Natural killer cell (primary cell): ENCODE measurements around the gene GYPC. TPM values are rescaled to one million over a fixed set of nuclear protein-coding genes. Genes with fewer than 3 reads are reported as not detected.
"Not testable (repeated sequence)": the region's sequence is repeated elsewhere in the genome, so short reads cannot be mapped to it uniquely, and the experiment has no call there.

Experiments
- ATAC-seq, 3 donors: fragments of 150-1000 bp in 2 of 3; fragments of 200-7000 bp in 1 of 3; cut with Tn5 transposase; 1 replicate in 1 of 3; 2 replicates in 2 of 3; pipeline ENCODE4 v1.10.0; 2021; ENCODE audit warnings: mild to moderate bottlenecking in 2 of 3, moderate library complexity in 2 of 3
- DNase-seq, 2 donors: peaks; one replicate each; pipeline versions ENCODE4 v3.0.0 to v3.0.0-alpha.2; 2013 to 2021; ENCODE audit warnings: mixed read lengths in 1 of 2
- H3K27ac ChIP-seq: one replicate; pipeline ENCODE4 v1.5.1; 2013; ENCODE audit warnings: mild to moderate bottlenecking, low read length
- H3K27me3 ChIP-seq: one replicate; pipeline ENCODE4 v1.6.1; 2013; ENCODE audit warnings: low read length; ENCODE audit not compliant: control insufficient read depth, insufficient read depth
- H3K36me3 ChIP-seq: one replicate; pipeline ENCODE4 v1.6.1; 2013; ENCODE audit warnings: low read length; ENCODE audit not compliant: control insufficient read depth, insufficient read depth
- H3K4me1 ChIP-seq: one replicate; pipeline ENCODE4 v1.6.1; 2013; ENCODE audit warnings: low read length; ENCODE audit not compliant: control insufficient read depth, insufficient read depth
- H3K4me3 ChIP-seq: one replicate; pipeline ENCODE4 v1.5.1; 2013; ENCODE audit warnings: low read length
- H3K9me3 ChIP-seq: one replicate; pipeline ENCODE4 v1.6.1; 2013; ENCODE audit warnings: low read length; ENCODE audit not compliant: control insufficient read depth, insufficient read depth
- H3K27ac Mint-ChIP-seq, 2 donors: one replicate each; pipeline ENCODE4 v1.8.0; 2022; ENCODE audit warnings: mild to moderate bottlenecking in 2 of 2, mixed read lengths in 2 of 2, moderate library complexity in 1 of 2
- H3K27me3 Mint-ChIP-seq, 2 donors: one replicate each; pipeline ENCODE4 v1.8.0; 2022; ENCODE audit warnings: low read depth in 2 of 2, mixed read lengths in 2 of 2
- H3K36me3 Mint-ChIP-seq: one replicate; pipeline ENCODE4 v1.8.0; 2022; ENCODE audit warnings: mixed read lengths
- H3K4me1 Mint-ChIP-seq, 2 donors: one replicate each; pipeline ENCODE4 v1.8.0; 2022; ENCODE audit warnings: mixed read lengths in 2 of 2
- H3K4me3 Mint-ChIP-seq: one replicate; pipeline ENCODE4 v1.8.0; 2022; ENCODE audit warnings: mild to moderate bottlenecking, moderate library complexity, mixed read lengths
- H3K9me3 Mint-ChIP-seq, 2 donors: one replicate each; pipeline ENCODE4 v1.8.0; 2022; ENCODE audit warnings: mixed read lengths in 2 of 2
- WGBS: methylation state at CpG from one replicate; pipeline ENCODE4 v1.1.7; 2013; ENCODE audit warnings: missing lambda C conversion rate; ENCODE audit not compliant: insufficient coverage; 5-methylcytosine and 5-hydroxymethylcytosine counted together
- intact Hi-C: fragments of 100-400 bp; cut with micrococcal nuclease; formaldehyde crosslinking; loops from one replicate; pipeline ENCODE4 v1.14.2; 2022
- total RNA-seq, 4 donors: library from RNA; stranded (reverse); fragments of 120-200 nt in 1 of 4; gene quantifications; one replicate each; pipeline versions ENCODE4 v1.2.3 to v1.2.4, GENCODE V29; 2013 to 2022
- TF ChIP-seq, protein P1 (sequence below): fragments of 200-600 bp; IDR thresholded peaks from one replicate; pipeline ENCODE4 v1.8.0; 2022; ENCODE audit warnings: antibody characterized with exemption

Gene GYPC
- total RNA-seq, 3 donors from 2014 or later (not counting 1 experiment from before 2014, with no cell fraction given), result 74.2 to 92.3 (median 78.7) TPM

- ATAC-seq, result no peak
- WGBS, result 93% methylated on average over 3 of the region's 5 CpGs
- no peak overlapping the region for H3K4me3 ChIP-seq
- no peaks in the 10 kb centered on the region for H3K27me3 Mint-ChIP-seq
- H3K36me3 ChIP-seq, result peaks cover 15% of the 10 kb centered on the region
- peaks cover 56 to 66% of the 10 kb centered on the region in 2 donors for H3K4me1 Mint-ChIP-seq
- H3K27ac Mint-ChIP-seq, result peak overlapping the region in 1 of 2 donors; percentile 47
- H3K4me3 Mint-ChIP-seq, result no peak overlapping the region
- intact Hi-C loops, result no loop called here
- no peaks in the 10 kb centered on the region for H3K27me3 ChIP-seq
- no peaks in the 10 kb centered on the region for H3K9me3 ChIP-seq
- H3K27ac ChIP-seq, result no peak overlapping the region
- peaks cover 0 to 2% of the 10 kb centered on the region in 2 donors for H3K9me3 Mint-ChIP-seq
- H3K4me1 ChIP-seq, result no peaks in the 10 kb centered on the region
- no peak for DNase-seq
- H3K36me3 Mint-ChIP-seq, result peaks cover 9% of the 10 kb centered on the region
- TF ChIP-seq, protein P1, sequence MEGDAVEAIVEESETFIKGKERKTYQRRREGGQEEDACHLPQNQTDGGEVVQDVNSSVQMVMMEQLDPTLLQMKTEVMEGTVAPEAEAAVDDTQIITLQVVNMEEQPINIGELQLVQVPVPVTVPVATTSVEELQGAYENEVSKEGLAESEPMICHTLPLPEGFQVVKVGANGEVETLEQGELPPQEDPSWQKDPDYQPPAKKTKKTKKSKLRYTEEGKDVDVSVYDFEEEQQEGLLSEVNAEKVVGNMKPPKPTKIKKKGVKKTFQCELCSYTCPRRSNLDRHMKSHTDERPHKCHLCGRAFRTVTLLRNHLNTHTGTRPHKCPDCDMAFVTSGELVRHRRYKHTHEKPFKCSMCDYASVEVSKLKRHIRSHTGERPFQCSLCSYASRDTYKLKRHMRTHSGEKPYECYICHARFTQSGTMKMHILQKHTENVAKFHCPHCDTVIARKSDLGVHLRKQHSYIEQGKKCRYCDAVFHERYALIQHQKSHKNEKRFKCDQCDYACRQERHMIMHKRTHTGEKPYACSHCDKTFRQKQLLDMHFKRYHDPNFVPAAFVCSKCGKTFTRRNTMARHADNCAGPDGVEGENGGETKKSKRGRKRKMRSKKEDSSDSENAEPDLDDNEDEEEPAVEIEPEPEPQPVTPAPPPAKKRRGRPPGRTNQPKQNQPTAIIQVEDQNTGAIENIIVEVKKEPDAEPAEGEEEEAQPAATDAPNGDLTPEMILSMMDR, result no peak
Observed at GRCh38 chr2:126686841-126687485, 31.0 kb downstream of the GYPC start.

DNA sequence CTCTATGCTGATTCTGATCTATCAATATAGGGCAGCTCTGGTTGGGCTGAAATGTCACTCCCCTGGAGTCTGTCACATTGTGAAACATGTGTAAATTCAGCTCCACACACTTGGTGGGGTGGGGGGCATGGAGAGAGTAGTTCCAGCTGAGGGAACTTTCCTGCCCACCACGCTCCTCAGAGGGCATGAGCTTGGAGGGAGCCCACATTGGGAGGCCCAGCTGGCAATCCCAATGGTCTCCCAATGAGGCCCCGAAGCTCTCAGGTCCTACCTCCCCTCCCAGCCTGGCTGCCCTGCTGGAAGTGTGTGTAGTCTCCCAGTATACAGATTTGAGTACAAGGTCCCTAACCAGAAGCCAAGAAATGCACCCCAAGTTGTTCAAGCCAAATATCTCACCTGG, 31.5 kb downstream of the GYPC start:
- peaks cover 0 to 2% of the 10 kb centered on the region in 2 donors for H3K9me3 Mint-ChIP-seq
- H3K27ac Mint-ChIP-seq, result no peak overlapping the region
- peaks cover 60 to 67% of the 10 kb centered on the region in 2 donors for H3K4me1 Mint-ChIP-seq
- WGBS, result 100% methylated on average over 2 of the region's 2 CpGs
- Histone ChIP-seq H3K36me3 (peaks cover 15% of the 10 kb centered on the region), H3K4me1 (no peaks in the 10 kb centered on the region), H3K4me3 (no peak overlapping the region), H3K27ac (no peak overlapping the region), H3K27me3 (no peaks in the 10 kb centered on the region), H3K9me3 (no peaks in the 10 kb centered on the region)
- H3K4me3 Mint-ChIP-seq, result no peak overlapping the region
- TF ChIP-seq, protein P1, result no peak
- DNase-seq, result no peak
- no peak for ATAC-seq
- intact Hi-C loops, result no loop called here
- H3K27me3 Mint-ChIP-seq, result no peaks in the 10 kb centered on the region
- H3K36me3 Mint-ChIP-seq, result peaks cover 9% of the 10 kb centered on the region

- H3K36me3 ChIP-seq, result peaks cover 15% of the 10 kb centered on the region
- H3K4me1 Mint-ChIP-seq, result peaks cover 60 to 70% of the 10 kb centered on the region in 2 donors
- H3K27ac Mint-ChIP-seq, H3K9me3 ChIP-seq, H3K27me3 ChIP-seq, H3K27ac ChIP-seq, H3K4me1 ChIP-seq, H3K9me3 Mint-ChIP-seq, H3K4me3 Mint-ChIP-seq, DNase-seq, H3K36me3 Mint-ChIP-seq, H3K27me3 Mint-ChIP-seq, ATAC-seq, intact Hi-C loops, H3K4me3 ChIP-seq: not testable (repeated sequence)
- WGBS, result 100% methylated on average over 2 of the region's 2 CpGs
Observed at GRCh38 chr2:126688594-126688993, 32.6 kb downstream of the GYPC start.

DNA sequence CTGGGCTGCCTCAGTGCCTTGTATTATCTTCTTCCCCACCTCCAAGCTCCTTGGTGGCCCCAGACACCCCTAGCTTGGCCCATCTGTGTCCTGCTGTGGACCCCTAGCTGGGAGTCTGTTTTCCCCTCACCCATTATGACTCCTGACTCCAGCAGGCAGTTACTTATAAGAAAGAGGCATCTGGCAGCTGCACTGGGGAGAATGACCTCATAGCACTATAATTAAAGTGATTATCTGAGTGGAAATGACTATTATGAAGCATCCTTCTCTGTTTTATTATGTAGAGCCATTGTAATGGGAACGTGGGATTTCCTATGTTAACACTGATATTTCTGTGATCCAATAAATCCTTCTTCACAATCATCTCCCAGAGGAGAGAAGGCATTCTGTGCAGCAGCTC, 36.3 kb downstream of the GYPC start:
- Mint-ChIP-seq H3K27ac (peak overlapping the region in 1 of 2 donors; percentile 66), H3K4me1 (peaks cover 45 to 46% of the 10 kb centered on the region in 2 donors)
- H3K27me3 ChIP-seq, H3K4me3 ChIP-seq, H3K27ac ChIP-seq, H3K9me3 ChIP-seq, ATAC-seq, H3K9me3 Mint-ChIP-seq, DNase-seq, intact Hi-C loops, H3K36me3 Mint-ChIP-seq, H3K4me3 Mint-ChIP-seq, H3K27me3 Mint-ChIP-seq, H3K4me1 ChIP-seq: not testable (repeated sequence)
- H3K36me3 ChIP-seq, result peaks cover 30% of the 10 kb centered on the region
- WGBS, result no CpG with 5 or more reads among the region's 1 CpG

DNA sequence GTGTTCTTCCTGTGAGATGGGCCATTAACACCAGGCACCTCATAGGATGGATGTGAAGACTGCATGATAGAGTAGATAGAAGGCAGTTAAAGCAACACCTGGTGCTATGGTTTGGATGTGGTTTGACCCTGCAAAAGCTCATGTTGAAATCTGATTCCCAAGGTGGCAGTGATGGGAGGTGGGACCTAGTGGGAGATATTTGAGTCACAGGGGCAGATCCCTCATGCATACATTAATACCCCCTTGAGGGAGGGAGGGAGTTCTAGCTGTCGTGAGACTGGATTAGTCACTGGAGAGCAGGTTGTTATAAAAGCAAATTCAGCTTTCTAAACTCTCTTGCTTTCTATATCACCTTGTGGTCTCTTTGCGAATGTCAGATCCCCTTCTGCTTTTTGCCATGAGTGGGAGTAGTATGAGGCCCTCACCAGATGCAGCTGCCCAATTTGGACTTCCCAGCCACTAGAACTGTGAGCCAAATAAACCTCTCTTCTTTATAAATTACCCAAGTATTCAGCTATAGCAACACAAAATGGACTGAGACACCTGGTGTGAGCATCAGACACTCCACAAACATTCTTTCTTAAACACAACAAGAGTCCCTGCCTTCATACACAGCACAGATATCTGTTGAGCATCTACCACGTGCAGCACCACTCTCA, 37.1 kb downstream of the GYPC start:
- H3K4me3 ChIP-seq, ATAC-seq, H3K27me3 ChIP-seq, H3K36me3 Mint-ChIP-seq, DNase-seq, intact Hi-C loops, H3K4me3 Mint-ChIP-seq, H3K27ac ChIP-seq, H3K9me3 Mint-ChIP-seq, H3K27me3 Mint-ChIP-seq, H3K9me3 ChIP-seq, H3K27ac Mint-ChIP-seq, H3K4me1 ChIP-seq: not testable (repeated sequence)
- 100% methylated on average over 1 of the region's 3 CpGs for WGBS
- H3K36me3 ChIP-seq, result peaks cover 39% of the 10 kb centered on the region
- H3K4me1 Mint-ChIP-seq, result peaks cover 39% of the 10 kb centered on the region in 2 donors
